ENCODE measurements around the gene PTPN1.

DNA sequence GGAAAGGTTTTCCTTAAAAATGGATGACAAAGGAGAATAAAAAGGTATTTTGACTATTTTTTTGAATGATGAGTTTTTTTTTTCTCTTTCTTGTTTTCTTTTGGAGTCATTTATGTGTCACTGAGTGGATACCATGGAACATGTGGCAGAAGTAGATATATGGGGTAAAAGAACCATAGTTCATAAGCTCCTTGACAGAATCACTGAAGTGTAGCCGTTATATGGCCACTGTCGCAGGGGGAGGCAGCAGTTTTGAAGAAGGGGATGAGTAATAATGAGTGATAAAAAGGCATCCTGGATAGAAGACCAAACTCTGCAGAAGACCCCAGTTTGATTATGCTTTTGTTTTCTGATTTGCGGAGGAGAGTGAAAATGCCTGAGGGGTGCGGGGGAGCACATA lies 15.5 kb downstream of the PTPN1 start:
- TF ChIP-seq, protein P1, sequence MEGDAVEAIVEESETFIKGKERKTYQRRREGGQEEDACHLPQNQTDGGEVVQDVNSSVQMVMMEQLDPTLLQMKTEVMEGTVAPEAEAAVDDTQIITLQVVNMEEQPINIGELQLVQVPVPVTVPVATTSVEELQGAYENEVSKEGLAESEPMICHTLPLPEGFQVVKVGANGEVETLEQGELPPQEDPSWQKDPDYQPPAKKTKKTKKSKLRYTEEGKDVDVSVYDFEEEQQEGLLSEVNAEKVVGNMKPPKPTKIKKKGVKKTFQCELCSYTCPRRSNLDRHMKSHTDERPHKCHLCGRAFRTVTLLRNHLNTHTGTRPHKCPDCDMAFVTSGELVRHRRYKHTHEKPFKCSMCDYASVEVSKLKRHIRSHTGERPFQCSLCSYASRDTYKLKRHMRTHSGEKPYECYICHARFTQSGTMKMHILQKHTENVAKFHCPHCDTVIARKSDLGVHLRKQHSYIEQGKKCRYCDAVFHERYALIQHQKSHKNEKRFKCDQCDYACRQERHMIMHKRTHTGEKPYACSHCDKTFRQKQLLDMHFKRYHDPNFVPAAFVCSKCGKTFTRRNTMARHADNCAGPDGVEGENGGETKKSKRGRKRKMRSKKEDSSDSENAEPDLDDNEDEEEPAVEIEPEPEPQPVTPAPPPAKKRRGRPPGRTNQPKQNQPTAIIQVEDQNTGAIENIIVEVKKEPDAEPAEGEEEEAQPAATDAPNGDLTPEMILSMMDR (CRISPR knock-in tag; IDR thresholded peaks at IDR 0.05), result no peak
- TF ChIP-seq ZNF549 (CRISPR knock-in tag; IDR thresholded peaks at IDR 0.05) (no peak), PHF21A (CRISPR knock-in tag; IDR thresholded peaks at IDR 0.05) (no peak), ZNF670 (CRISPR knock-in tag; IDR thresholded peaks at IDR 0.05; ENCODE audit: borderline replicate concordance) (no peak), ZNF317 (CRISPR knock-in tag; IDR thresholded peaks at IDR 0.05) (no peak), ZNF547 (CRISPR knock-in tag; IDR thresholded peaks at IDR 0.05) (no peak)
